C4-2B (cell line): ENCODE measurements around the gene LMAN2L.

Source experiments
- ZFX ChIP-seq: fragments of 450-650 bp; IDR thresholded peaks from 2 replicates; pipeline ENCODE4 v1.6.1; 2017
- TF ChIP-seq, protein P1 (sequence below): fragments of 450-650 bp; conservative IDR thresholded peaks from 2 replicates; pipeline ENCODE4 v1.5.1; 2017; ENCODE audit warnings: mild to moderate bottlenecking

DNA sequence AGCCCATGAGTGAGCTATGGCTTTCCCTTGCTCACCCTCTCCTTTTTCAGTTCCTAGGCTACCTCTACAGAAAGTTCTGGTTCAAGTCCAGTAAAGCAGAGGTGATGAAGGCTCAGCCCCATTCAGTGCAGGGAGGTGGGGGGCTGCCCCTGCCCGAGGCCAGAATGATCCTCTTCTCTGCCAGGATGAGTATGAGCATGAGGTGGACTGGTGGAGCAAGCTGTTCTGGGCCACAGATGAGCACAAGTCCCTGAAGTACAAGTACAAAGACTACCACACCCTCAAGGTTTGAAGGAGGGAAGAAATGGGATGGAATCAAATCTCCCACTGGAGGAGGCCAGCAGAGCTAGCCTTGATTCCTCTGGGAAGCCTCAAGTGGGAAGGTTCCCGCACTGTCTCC, 42.4 kb downstream of the LMAN2L start:
- TF ChIP-seq, protein P1, sequence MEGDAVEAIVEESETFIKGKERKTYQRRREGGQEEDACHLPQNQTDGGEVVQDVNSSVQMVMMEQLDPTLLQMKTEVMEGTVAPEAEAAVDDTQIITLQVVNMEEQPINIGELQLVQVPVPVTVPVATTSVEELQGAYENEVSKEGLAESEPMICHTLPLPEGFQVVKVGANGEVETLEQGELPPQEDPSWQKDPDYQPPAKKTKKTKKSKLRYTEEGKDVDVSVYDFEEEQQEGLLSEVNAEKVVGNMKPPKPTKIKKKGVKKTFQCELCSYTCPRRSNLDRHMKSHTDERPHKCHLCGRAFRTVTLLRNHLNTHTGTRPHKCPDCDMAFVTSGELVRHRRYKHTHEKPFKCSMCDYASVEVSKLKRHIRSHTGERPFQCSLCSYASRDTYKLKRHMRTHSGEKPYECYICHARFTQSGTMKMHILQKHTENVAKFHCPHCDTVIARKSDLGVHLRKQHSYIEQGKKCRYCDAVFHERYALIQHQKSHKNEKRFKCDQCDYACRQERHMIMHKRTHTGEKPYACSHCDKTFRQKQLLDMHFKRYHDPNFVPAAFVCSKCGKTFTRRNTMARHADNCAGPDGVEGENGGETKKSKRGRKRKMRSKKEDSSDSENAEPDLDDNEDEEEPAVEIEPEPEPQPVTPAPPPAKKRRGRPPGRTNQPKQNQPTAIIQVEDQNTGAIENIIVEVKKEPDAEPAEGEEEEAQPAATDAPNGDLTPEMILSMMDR, result no peak
- TF ChIP-seq ZFX, result no peak
